HG02840 (cell line): Measurements from ENCODE around the gene SGSM2.
A peak's percentile ranks its signal among the peaks of the same experiment; 100 is the strongest.

Experiments
- ATAC-seq: cut with Tn5 transposase; IDR thresholded peaks from one replicate; pipeline ENCODE4 v1.9.1; 2021; ENCODE audit warnings: mild to moderate bottlenecking, moderate library complexity, moderate number of reproducible peaks; ENCODE audit not compliant: unreplicated experiment, low FRiP score

Gene SGSM2

DNA sequence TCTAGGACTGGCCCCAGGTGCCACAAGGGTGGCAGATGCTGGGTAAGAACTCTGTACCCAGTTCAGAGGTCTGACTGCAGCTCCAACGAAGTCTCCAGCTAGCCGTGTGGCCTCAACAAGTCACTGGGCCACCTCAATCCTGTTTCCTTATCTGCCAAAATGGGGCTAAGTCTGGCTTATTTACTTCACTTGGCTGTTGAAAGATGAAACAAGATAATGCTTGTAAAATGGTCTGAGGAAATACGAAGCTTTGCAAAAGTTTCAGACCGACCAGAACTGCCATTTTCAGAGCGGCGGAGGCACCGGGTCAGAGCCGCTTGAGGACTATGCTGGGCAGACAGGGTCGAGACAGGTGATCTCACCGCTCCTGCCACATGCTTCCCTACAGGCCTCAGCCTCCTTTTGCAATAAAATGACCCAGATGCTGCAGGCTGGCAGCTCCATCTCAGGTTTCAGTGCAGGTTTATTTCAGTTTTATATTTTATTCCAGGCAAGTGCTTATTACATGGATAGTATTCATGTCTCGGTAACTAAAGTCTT, 46.4 kb downstream of the SGSM2 start:
- no peak for ATAC-seq

DNA sequence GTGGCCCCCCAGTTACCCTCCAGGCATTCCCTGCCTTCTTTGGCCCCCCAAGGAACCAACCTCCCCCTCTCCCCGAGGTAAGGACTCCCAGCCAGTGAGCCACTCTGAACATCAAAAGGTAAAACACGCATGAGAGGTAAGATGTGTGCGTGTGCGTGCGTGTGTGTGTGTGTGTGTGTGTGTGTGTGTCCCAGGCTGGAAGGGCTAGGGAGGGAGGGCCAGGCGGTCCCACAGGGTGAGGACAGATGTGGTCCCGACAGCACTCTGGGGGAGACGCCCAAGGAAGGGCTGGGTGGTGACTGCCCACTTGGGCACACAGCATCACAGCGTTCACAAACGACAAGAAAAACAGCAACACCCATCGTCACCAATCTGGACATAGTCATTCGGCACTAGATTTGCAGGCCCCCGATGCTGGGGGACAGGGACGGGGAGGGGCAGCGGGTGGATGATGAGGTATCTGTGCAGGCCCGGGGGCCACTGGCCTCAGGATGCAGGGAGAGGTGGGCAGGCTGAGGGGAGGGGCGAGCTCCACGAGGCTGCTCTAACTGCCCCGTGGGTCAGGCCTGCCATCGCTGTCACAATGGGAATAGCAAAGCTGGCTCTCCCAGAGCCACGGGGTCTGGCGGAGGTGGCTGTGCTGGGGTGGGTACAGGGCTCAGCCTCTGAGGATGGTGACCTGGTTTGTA, 47.3 kb downstream of the SGSM2 start:
- no peak for ATAC-seq

DNA sequence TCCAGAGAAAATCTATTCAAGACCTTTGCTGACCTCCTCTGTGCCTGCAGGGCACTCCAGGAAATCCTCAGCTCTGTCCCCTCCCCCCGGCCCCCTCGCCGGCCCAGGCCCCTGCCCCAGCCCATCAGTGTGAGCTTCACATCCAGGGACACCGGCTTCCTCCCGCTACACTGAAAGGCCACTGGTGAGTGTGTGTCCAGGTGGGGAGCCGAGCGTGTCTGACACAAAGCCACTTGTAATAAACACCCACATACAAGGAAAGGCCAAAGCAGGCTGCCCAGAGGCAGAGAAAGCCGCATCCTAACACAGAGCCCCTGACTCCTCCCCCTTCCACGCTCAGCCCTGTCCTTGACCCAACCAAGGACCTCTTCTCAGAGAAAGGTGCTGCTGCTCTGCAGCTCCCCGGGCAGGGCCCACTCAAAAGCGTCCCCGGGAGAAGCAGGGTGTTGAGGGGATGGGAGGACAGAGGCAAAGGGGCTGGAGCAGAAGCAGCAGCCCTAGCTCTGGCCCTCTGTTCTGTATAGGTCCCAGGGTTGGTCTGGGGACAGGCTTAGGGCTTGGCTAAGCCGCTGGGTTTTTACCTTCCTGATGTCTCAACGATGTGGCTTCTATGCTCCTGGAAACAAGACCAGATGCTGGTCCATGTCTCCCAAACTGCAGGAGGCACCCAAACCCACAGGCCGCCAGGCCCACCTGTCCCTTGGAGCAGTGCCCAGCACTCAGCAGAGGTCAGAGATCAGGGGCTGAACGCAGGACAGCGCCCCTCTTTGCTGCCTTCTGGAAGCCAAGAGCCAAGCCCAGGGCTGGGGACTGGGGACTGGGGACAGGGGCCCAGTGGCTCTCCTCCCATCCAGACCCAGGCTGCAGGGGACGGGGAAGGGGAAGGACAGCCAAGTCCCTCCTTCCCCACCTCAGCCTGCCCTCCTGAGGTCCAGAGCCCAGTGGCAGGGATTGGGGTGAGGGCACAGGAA, 48.2 kb downstream of the SGSM2 start:
- no peak for ATAC-seq

DNA sequence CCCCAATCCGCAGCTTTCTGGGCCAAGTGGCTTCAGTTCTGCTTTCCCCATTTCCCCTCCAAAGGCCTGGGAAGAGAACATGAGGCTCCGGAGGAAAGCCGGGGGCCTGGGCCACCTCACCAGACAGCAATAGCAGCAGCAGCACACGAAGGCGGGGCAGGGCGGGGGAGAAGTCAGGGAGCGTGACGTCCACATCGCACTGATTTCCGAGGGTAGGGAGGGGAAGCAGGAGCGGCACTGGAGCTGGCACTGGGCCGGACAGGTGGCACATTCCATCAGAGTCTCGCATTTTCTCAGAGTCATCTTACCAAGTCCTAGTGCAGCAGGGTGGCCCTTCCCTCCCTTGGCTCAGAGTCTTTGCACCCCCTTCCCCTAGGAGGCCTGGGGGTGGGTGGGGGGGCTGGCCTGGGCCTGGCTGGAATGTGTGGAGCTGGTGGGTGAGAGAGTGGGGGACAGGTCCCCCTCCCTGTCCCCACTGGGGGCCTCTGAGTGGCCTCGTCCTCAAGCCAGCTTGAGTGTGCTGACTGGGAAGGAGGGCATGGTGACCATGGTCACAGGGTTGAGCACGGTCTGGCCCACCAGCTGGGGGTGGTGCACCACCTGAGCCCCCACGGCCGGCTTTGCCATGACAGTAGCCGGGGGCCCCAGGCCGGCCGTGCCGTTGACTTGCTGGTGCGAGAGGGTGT, 49.2 kb downstream of the SGSM2 start:
- no peak for ATAC-seq

DNA sequence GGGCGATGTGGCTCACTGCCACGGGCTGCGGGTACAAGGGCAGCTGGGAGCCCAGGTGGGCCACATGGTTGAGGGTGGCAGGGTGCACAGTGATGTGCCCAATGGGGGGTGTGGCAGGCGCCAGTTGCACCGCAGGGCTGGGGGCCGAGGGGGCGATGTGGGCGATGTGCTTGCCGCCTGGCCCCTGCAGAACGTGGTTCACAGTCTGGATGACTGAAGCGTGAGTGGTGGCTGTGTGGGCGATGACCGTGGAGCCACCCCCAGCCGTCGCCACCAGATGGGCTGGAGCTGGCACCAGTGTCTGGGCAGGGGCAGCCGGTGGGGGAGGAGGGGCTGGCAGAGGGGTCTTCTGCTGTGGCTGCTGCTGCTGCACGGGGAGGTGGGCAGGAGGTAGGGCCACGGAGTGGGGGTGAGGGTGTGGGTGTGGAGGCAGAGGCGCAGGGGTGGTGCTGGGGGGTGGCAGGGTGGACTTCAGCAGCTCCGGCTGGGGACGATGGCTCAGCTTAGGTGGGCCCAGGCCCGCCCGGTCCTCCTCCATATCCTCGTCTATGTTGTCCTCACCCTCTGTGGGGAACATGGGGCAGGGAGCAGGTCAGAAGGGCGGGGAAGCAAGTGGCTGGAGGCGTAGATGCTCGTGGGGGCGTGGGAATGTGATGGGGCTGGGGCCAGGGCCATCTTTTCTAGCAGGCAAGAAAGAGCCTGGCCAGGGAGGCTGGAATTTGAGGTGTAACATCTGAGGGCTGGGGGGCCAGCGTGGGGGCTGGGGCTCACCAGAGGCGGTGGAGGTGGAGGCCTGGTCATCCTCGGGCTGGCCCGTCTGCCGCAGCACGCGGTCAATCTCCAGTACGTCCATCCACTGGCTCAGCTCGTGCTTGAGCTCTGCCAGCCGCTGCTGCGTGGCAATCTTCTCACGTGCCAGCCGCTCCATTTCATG, 50.1 kb downstream of the SGSM2 start:
- no peak for ATAC-seq

DNA sequence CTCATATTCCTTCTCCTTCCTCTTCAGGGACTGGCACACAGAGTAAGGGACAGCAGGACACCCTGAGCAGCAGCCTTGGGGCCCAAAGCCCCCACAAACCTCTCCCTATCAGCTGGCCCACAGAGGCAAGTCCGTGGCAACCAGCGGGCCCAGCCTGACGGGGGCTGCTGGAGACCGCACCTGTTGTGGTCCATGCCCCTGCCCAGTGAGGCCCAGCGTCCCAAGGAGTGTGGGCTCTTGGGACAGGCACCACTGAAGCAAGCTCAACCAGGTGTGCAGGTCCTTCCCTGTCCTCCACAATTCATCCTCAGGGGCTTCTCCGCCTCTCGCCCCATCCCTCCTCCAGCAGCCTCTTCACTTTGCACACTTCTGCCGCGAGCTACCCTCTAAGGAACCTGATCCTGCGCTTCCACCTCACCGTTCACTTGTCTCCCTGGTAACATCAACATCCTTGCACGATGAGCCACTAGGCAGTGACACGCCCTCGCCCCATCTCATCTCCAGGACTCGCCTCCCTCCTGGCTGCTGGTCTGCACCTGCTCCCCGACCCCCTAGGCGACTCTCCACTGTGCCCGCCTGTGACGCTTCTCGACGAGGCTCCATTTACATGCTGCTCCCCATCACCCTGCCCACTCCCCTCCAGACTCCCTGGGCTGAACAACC, 50.9 kb downstream of the SGSM2 start:
- ATAC-seq = no peak

DNA sequence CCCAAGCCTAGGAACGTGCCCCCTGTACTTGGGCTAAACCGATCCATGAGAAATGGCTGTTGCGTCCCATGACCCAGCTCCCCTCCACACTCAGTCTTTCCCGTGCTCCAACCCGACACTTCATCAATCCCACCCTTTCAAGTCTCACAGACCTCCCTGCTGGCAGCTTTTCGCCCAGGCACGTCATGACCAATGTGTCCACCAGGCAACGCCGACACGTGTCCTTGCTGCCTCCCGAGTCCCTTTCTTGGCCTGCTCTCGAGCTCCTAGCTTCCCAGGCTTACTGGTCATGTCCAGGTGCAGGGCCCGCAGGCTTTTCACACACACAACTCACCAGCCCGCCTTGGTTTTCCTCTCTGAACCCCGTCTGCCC, 51.4 kb downstream of the SGSM2 start:
- no peak for ATAC-seq

DNA sequence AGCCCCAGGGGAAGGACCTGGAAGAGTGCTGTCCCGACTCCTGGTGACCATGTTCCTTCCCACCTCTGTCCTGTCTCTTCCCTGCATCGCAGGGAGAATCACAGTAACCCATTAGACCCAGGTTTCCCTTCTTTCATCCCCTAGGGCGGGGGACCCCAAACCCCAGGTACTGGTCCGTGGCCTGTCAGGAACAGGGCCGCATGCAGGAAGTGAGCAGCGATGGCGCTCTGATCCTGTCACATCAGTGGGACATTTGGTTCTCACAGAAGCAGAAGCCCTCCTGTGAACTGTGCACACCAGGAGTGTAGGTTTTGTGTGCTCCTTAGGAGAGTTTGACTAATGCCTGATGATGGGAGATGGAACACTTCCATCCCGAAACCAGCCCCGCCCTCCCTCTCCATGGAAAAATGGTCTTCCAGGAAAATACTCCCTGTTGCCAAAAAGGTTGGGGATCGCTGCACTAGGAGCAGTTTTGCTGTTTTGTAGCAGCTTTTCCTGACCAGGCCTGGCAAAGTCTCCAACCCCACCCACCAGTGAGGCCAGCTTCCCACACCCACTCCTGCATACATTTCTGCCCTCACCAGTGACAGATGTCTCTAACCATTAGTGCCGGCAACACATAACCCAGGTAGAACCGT, 53.0 kb downstream of the SGSM2 start:
- no peak for ATAC-seq

DNA sequence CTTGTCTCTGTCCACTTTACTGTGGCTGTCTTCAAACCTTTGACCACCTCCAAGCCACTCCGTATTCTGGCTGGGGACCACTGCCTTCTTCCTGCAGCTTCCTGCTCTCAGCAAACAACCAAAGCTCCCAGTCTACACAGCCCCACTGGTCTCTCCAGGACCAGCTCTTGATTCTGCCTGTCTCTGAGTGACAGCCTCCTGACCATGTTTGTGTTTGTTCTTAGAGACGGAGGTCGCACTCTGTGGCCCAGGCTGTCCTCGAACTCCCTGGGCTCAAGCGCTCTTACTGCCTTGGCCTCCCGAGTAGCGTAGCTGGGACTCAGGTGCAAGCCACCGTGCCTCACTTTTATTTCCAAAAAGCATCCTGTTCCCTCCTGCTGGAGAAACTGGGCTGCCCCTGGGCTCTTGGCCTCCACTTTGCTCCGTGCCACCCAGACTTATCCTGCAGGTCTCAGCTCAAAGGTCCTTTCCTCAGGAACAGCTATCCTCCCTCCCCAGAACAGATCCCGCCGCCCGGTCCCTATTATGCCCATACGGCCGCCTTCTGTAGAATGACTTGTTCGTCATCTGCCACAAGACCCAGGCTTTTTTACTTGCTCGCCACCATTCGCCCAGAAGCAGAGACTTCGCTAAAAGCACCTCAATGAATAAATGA, 54.4 kb downstream of the SGSM2 start:
- no peak for ATAC-seq

DNA sequence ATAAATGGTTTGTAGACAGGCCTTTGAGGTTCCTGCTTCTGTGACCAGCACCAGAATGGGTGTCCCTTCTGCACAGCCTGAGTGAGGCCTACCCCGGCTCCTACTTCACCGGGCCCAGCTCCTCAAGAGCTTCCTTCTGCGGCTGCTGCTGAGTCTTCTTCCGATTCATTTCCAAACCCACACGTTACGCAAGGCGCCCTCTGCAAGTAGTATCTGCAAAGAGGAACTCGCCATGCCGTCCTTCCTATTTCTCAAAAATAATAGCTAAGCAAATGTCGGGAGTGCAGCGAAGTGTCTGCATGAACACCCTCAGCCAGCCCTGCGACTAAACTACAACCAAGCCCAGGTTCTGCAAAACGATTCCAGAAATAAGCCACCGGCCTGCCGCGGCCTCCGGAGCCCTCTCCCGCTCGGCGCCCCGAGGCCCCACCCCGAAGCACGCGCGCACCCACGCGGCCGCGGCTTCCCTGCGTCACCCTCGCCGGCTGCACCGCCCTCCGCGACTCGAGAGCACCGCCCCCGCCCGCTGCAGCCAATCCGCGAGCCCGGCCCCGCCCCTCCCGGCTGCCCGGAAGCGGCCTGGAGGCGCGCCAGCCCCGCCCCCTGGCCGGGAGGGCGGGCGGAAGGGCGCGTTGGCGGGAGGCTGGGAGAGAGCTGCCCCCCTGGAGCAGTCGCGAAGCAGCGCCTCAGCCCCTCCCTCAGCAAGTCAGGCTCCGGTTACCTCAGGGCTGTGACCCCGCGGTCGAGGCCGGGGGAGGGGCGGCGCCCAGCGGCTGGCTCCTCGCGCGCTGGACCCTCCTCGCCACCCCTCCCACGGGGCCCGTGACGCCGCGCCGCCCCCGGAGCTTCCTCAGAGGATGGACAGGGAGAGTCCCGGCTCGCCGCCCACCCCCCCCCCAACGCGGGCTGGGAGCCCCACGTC, 55.2 kb downstream of the SGSM2 start:
- ATAC-seq = peak; percentile 44

DNA sequence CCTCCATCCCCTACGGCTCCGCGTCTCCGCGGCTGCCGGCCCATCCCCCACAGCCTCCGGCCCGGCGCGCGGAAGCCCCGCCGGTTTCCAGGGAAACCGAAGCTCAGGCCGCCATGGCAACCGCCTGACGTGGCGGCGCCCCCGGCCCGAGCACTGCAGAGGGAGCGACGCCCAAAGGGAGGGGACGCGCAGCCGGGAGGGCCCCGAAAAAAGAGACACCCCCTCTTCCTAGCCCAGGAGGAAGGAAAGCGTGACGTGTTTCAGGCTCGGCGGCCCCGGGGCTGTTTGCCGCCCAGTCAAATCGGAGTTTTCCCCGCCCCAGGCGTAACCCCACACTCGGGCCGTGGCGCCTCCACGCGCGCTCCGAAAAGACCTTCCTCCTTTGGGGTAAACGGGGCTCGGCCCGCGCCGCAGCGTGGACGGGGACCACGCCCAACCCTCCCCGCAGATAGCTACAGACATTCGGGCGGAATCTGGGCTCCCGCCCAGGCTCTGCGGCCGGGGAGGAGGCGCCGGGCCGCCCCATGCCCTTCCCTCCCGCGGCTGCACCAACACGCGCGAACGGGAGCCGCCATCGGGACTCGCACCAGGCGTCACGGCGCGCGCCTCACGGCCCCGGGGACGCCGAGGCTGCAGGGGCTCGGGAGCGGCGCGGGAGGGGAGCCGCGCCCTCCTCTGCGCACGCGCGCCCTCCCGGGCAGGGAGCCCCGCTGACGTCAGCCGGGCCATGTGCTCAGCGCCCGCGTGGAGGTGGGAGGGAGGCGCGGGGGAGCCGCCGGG, 56.1 kb downstream of the SGSM2 start:
- ATAC-seq = peak; percentile 29

DNA sequence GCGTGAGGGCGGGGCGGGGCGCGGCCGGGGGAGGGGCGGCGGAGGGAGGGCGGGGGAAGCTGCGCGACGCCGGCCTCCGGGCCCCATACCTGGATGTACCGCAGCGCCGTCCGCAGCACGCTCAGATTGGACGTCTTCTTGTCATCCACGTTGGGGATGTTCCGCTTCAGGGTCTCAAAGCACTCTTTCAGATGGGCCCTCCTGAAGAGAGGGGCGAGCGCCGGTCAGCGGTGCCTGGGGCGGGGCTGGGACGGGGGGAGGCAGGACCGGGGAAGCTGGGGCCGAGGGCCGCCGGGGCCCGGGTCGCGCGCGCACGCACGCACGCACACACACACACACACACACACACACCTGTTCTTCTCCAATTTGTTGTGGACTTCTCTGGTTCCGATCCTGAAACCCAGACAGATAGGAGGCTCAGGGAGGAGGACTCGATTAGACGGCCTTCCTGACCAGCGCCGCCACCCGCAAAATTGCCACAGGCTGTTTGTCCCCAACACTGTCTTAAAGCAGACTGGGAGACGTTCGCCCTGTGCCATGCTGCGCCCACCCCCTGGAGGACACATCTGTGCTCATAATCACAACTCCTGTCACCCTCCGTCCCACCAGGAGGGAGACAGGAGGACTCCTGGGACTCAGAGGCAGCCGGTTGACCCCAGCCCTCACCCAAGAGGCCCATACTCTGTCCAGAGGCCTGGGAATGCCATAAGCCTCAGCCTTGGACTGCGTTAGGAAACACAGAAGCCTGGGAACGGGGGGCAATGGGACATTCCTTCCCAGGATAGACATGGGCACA, 56.9 kb downstream of the SGSM2 start:
- ATAC-seq = no peak

DNA sequence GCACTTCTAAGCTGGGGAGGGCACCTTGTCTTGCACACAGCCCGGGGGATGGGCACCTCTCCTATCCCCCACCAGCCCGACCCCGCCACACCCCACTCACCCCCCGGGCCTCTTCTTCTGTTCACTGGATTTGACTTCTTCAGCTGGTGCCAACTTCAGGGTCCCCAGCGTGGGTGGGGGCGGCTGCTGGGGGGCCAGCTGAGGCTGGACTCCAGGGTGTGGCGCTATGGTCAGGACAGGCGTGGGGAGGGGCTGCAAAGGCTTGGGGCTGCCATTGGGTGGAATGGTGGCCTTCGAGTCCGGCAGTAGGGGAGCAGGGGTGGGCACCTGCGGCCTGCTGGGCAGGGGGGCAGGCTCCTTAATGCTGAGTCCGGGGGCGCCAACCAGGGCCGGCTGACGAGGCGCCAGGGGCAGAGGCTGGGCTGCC, 57.5 kb downstream of the SGSM2 start:
- no peak for ATAC-seq

DNA sequence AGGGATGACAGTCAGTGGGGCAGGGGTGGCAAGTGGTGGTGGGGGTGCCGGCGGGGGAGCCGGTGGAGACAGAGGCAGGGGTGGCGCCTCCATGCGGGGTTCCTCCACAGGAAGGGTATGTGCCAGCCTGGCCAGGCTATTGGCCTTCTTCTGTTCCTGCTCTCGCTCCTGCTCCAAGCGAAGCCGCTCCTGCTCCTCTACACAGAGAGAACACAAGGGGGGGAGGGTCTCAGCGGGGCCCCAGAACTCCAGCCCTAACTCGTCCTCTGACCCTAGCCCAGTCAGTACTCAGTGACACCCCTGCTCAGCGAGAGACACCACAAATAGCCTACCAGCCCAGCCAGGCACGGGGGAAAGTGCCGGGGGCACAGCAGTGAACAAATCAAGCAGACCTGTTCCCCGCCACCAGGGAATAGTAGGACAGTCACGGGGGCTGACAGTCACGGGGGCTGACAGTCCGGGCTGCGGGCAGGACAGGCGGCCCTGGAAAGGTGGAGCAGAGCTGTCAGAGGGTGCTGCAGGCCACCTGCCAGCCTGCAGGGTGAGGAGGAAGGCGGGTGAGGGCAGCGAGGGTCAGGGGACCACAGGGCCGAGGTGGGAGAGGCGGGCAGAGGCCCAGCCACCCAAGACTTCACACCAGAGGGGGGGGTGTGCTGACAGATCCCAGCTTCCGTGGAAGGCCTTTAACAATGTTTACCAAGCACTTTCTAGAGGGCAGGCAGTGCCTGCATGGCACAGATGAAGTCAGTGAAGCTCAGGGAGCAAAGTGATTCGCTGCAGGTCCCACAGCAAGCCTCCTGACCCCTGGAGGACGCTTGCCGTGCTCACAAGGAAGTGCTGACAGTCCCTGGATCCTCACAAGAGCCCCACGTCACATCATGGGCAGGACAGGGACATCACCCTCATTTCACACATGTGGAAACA, 58.2 kb downstream of the SGSM2 start:
- ATAC-seq = no peak

DNA sequence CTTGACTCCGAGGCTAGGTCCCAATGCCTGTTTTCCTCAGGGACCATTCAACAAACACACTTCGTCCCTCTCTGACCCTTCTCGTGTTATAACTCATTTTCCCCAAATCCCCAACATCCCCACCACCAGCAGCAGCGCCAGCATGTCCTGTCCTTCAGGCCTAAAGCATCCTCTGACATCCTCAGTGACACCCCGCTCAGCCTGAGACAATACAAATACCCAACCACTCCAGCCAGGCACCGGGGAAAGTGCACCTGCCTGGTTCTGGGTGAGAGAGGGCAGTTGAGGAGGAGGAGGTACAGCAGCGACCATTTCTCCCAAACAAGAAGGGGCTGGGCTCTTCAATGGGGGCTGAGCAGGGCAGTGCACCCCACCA, 58.9 kb downstream of the SGSM2 start:
- ATAC-seq = no peak
